GM21825 (cell line): Measurements from ENCODE around the gene CDK8.
"Not testable (repeated sequence)": the region's sequence is repeated elsewhere in the genome, so short reads cannot be mapped to it uniquely, and the experiment has no call there.

Source experiments
- ATAC-seq: cut with Tn5 transposase; IDR thresholded peaks from one replicate; pipeline ENCODE4 v1.9.1; 2021; ENCODE audit warnings: mild to moderate bottlenecking, moderate library complexity; ENCODE audit not compliant: unreplicated experiment

Gene CDK8

GRCh38 chr13:26310003-26310402 is 56.1 kb downstream of the CDK8 start:
- no peak for ATAC-seq

GRCh38 chr13:26310470-26310869 is 56.5 kb downstream of the CDK8 start:
- no peak for ATAC-seq

- ATAC-seq: not testable (repeated sequence)
These were observed 58.1 kb downstream of the CDK8 start for GRCh38 chr13:26312019-26312418.

GRCh38 chr13:26316095-26316494 is 62.2 kb downstream of the CDK8 start:
- not testable (repeated sequence) for ATAC-seq

GRCh38 chr13:26320766-26321165 is 66.8 kb downstream of the CDK8 start:
- ATAC-seq: no peak

- no peak for ATAC-seq
These were observed 69.2 kb downstream of the CDK8 start for GRCh38 chr13:26323127-26323526.

- ATAC-seq: no peak
These were observed 69.8 kb downstream of the CDK8 start for GRCh38 chr13:26323764-26324163.

GRCh38 chr13:26324294-26324693 is 70.4 kb downstream of the CDK8 start:
- no peak for ATAC-seq

GRCh38 chr13:26324867-26325266 is 70.9 kb downstream of the CDK8 start:
- ATAC-seq: no peak

- peak; percentile 72 for ATAC-seq
These were observed 71.9 kb downstream of the CDK8 start for GRCh38 chr13:26325876-26326275.

- ATAC-seq: no peak
These were observed 72.6 kb downstream of the CDK8 start for GRCh38 chr13:26326562-26326961.

- no peak for ATAC-seq
These were observed 74.2 kb downstream of the CDK8 start for GRCh38 chr13:26327940-26328725.

GRCh38 chr13:26335158-26335557 is 81.2 kb downstream of the CDK8 start:
- ATAC-seq: no peak

- ATAC-seq: no peak
These were observed 86.9 kb downstream of the CDK8 start for GRCh38 chr13:26340807-26341206.

- no peak for ATAC-seq
These were observed 89.0 kb downstream of the CDK8 start for GRCh38 chr13:26342898-26343297.

GRCh38 chr13:26343816-26344215 is 89.9 kb downstream of the CDK8 start:
- ATAC-seq: no peak

- ATAC-seq: no peak
These were observed 91.1 kb downstream of the CDK8 start for GRCh38 chr13:26344980-26345379.

GRCh38 chr13:26348966-26349365 is 95.0 kb downstream of the CDK8 start:
- no peak for ATAC-seq

- ATAC-seq: no peak
These were observed 108.3 kb downstream of the CDK8 start for GRCh38 chr13:26362261-26362660.

- ATAC-seq: no peak
These were observed 116.6 kb downstream of the CDK8 start for GRCh38 chr13:26370553-26370952.

GRCh38 chr13:26372747-26373146 is 118.8 kb downstream of the CDK8 start:
- ATAC-seq: no peak

- ATAC-seq: no peak
These were observed 122.5 kb downstream of the CDK8 start for GRCh38 chr13:26376430-26376829.

GRCh38 chr13:26377038-26377437 is 123.1 kb downstream of the CDK8 start:
- no peak for ATAC-seq
